Loucy (cell line): ENCODE data around the gene PAF1.

Source experiments
- H2AFZ ChIP-seq: fragments of 200-600 bp; sonication (generic); 2 replicates; pipeline ENCODE4 v1.6.0; 2016; ENCODE audit warnings: antibody characterized with exemption, mild to moderate bottlenecking, low read length, moderate library complexity
- H3F3A ChIP-seq: fragments of 200-600 bp; 2 replicates; pipeline ENCODE4 v1.6.0; 2016; ENCODE audit warnings: antibody characterized with exemption, low read depth, mild to moderate bottlenecking
- H3K27me3 ChIP-seq: fragments of 200-600 bp; sonication (generic); 2 replicates; pipeline ENCODE4 v1.6.1; 2014; ENCODE audit warnings: low read length, mild to moderate bottlenecking; ENCODE audit not compliant: insufficient read depth, poor library complexity, severe bottlenecking
- H3K36me3 ChIP-seq: fragments of 200-600 bp; sonication (generic); 2 replicates; pipeline ENCODE4 v1.6.1; 2016; ENCODE audit warnings: low read length; ENCODE audit not compliant: insufficient read depth
- H3K4me1 ChIP-seq: fragments of 200-600 bp; sonication (generic); 2 replicates; pipeline ENCODE4 v1.5.1; 2014; ENCODE audit warnings: low read length, mild to moderate bottlenecking; ENCODE audit not compliant: insufficient read depth, poor library complexity, severe bottlenecking
- H3K4me2 ChIP-seq: fragments of 200-600 bp; sonication (generic); 2 replicates; pipeline ENCODE4 v1.6.0; 2014; ENCODE audit warnings: antibody characterized with exemption, low read length, low read depth, mild to moderate bottlenecking; ENCODE audit not compliant: poor library complexity, severe bottlenecking
- H3K4me3 ChIP-seq: fragments of 200-600 bp; sonication (generic); 2 replicates; pipeline ENCODE4 v1.5.1; 2014; ENCODE audit warnings: low read length, mild to moderate bottlenecking, mixed read lengths; ENCODE audit not compliant: poor library complexity, severe bottlenecking
- H3K79me2 ChIP-seq: fragments of 200-600 bp; sonication (generic); 2 replicates; pipeline ENCODE4 v1.6.1; 2014; ENCODE audit warnings: low read length; ENCODE audit not compliant: insufficient read depth
- H3K9ac ChIP-seq: fragments of 200-600 bp; sonication (generic); 2 replicates; pipeline ENCODE4 v1.6.0; 2014; ENCODE audit warnings: mild to moderate bottlenecking, low read depth, low read length, moderate library complexity; ENCODE audit not compliant: poor library complexity, severe bottlenecking
- H3K9me2 ChIP-seq: fragments of 200-600 bp; sonication (generic); replicated peaks from 2 replicates; pipeline ENCODE4 v1.6.1; 2016; ENCODE audit warnings: low read depth, low read length, mixed read lengths
- H3K9me3 ChIP-seq: fragments of 200-600 bp; sonication (generic); 2 replicates; pipeline ENCODE4 v1.6.1; 2014; ENCODE audit warnings: mild to moderate bottlenecking, antibody characterized with exemption, low read length, low read depth; ENCODE audit not compliant: insufficient read depth
- H4K20me1 ChIP-seq: fragments of 200-600 bp; sonication (generic); 2 replicates; pipeline ENCODE4 v1.6.0; 2014; ENCODE audit warnings: antibody characterized with exemption, low read length, mild to moderate bottlenecking; ENCODE audit not compliant: insufficient read depth, poor library complexity, severe bottlenecking
- CTCF ChIP-seq: fragments of 200-600 bp; sonication (generic); conservative IDR thresholded peaks from 2 replicates; pipeline ENCODE4 v1.5.1; 2014; ENCODE audit warnings: mild to moderate bottlenecking, antibody characterized with exemption, low read length
- EZH2phosphoT487 ChIP-seq: fragments of 200-600 bp; IDR thresholded peaks from 2 replicates; pipeline ENCODE4 v1.6.1; 2018; ENCODE audit warnings: antibody characterized with exemption, mild to moderate bottlenecking, moderate library complexity, borderline replicate concordance

The PAF1 gene

GRCh38 chr19:39413272-39413910, 22.5 kb upstream of the PAF1 start:
- Histone ChIP-seq H2AFZ (peak overlapping the region; percentile 76), H3K36me3 (peaks cover under 1% of the 10 kb centered on the region; the same call in 1 of the 2 replicates), H4K20me1 (peaks cover 37% of the 10 kb centered on the region), H3K79me2 (peaks cover 71% of the 10 kb centered on the region), H3K4me3 (peak overlapping the region; percentile 90), H3K4me1 (peaks cover 38% of the 10 kb centered on the region), H3K9me2 (no peaks in the 10 kb centered on the region), H3K27me3 (peaks cover 5% of the 10 kb centered on the region), H3K4me2 (peak overlapping the region; percentile 80), H3F3A (no peaks in the 10 kb centered on the region), H3K9ac (peak overlapping the region; percentile 98), H3K9me3 (no peaks in the 10 kb centered on the region)
- no peak for TF ChIP-seq EZH2phosphoT487
- TF ChIP-seq CTCF = no peak

- TF ChIP-seq CTCF (no peak; the same call in 1 of the 2 replicates), EZH2phosphoT487 (no peak)
- H3K4me1 ChIP-seq = peaks cover 40% of the 10 kb centered on the region
Measured at GRCh38 chr19:39412867-39413271, 22.0 kb upstream of the PAF1 start.

GRCh38 chr19:39412100-39412866, 21.4 kb upstream of the PAF1 start, which contains the start of gene PLEKHG2:
Gene PLEKHG2 (plus strand): TSS chr19:39412669. CDS start chr19:39414087, 1,418 bp downstream.
- H4K20me1 ChIP-seq = peaks cover 48% of the 10 kb centered on the region
- peaks cover 46% of the 10 kb centered on the region for H3K4me1 ChIP-seq
- H2AFZ ChIP-seq = peak within 1 kb of the TSS; percentile 76
- peak within 1 kb of the TSS; percentile 98 for H3K9ac ChIP-seq
- peak within 1 kb of the TSS; percentile 97 for H3K4me2 ChIP-seq
- peaks cover 82% of the 10 kb centered on the region for H3K79me2 ChIP-seq
- no peaks in the 10 kb centered on the region for H3F3A ChIP-seq
- no peaks in the 10 kb centered on the region for H3K9me2 ChIP-seq
- no peaks in the 10 kb centered on the region for H3K9me3 ChIP-seq
- H3K4me3 ChIP-seq = peak within 1 kb of the TSS; percentile 93
- H3K27me3 ChIP-seq = peaks cover 5% of the 10 kb centered on the region
- H3K36me3 ChIP-seq = no peaks in the 10 kb centered on the region; the same call in 1 of the 2 replicates
- no peak for TF ChIP-seq EZH2phosphoT487
- peak; percentile 82 for TF ChIP-seq CTCF

More at GRCh38 chr19:39412867-39413271, 22.0 kb upstream of the PAF1 start:
- Histone ChIP-seq H3K36me3 (no peaks in the 10 kb centered on the region; the same call in 1 of the 2 replicates), H3K9ac (peak overlapping the region; percentile 98), H3K79me2 (peaks cover 76% of the 10 kb centered on the region), H3K27me3 (peaks cover 5% of the 10 kb centered on the region), H4K20me1 (peaks cover 42% of the 10 kb centered on the region), H3F3A (no peaks in the 10 kb centered on the region), H3K9me2 (no peaks in the 10 kb centered on the region), H2AFZ (peak overlapping the region; percentile 76; the same call in 1 of the 2 replicates), H3K4me3 (peak overlapping the region; percentile 90), H3K9me3 (no peaks in the 10 kb centered on the region), H3K4me2 (peak overlapping the region; percentile 80)
